HG03097 (cell line): Measurements from ENCODE around the gene EDIL3.

Source experiments
- ATAC-seq: cut with Tn5 transposase; IDR thresholded peaks from one replicate; pipeline ENCODE4 v1.9.1; 2021; ENCODE audit not compliant: unreplicated experiment, low FRiP score

Gene EDIL3

GRCh38 chr5:84384604-84385575, at the start of gene EDIL3:
TSS of gene EDIL3 (minus strand) at chr5:84384880. CDS start at chr5:84384374, 506 bp downstream.
- no peak for ATAC-seq

GRCh38 chr5:84433461-84433860, 48.8 kb upstream of the EDIL3 start:
- ATAC-seq = no peak

GRCh38 chr5:84430863-84431663, 46.4 kb upstream of the EDIL3 start:
- ATAC-seq = no peak

- ATAC-seq = no peak
Measured at GRCh38 chr5:84430079-84430478, 45.4 kb upstream of the EDIL3 start.

- ATAC-seq = no peak
Measured at GRCh38 chr5:84425365-84425881, 40.7 kb upstream of the EDIL3 start.

GRCh38 chr5:84419742-84420141, 35.1 kb upstream of the EDIL3 start:
- no peak for ATAC-seq

GRCh38 chr5:84411832-84412605, 27.3 kb upstream of the EDIL3 start:
- no peak for ATAC-seq

- no peak for ATAC-seq
Measured at GRCh38 chr5:84406111-84406510, 21.4 kb upstream of the EDIL3 start.

GRCh38 chr5:84403773-84404172, 19.1 kb upstream of the EDIL3 start:
- ATAC-seq = no peak

GRCh38 chr5:84397385-84397784, 12.7 kb upstream of the EDIL3 start:
- no peak for ATAC-seq

GRCh38 chr5:84393969-84394368, 9.3 kb upstream of the EDIL3 start:
- no peak for ATAC-seq

- no peak for ATAC-seq
Measured at GRCh38 chr5:84392836-84393235, 8.2 kb upstream of the EDIL3 start.

GRCh38 chr5:84385705-84386104, 1.0 kb upstream of the EDIL3 start:
- no peak for ATAC-seq

- ATAC-seq = no peak
Measured at GRCh38 chr5:84383816-84384603, 670 bp downstream of the EDIL3 start.

- ATAC-seq = no peak
Measured at GRCh38 chr5:84383296-84383815, 1.3 kb downstream of the EDIL3 start.

- ATAC-seq = no peak
Measured at GRCh38 chr5:84382363-84383295, 2.1 kb downstream of the EDIL3 start.

- ATAC-seq = no peak
Measured at GRCh38 chr5:84381502-84382362, 2.9 kb downstream of the EDIL3 start.
